Measurements from ENCODE around the gene TMUB1.

TMUB1 gene

DNA sequence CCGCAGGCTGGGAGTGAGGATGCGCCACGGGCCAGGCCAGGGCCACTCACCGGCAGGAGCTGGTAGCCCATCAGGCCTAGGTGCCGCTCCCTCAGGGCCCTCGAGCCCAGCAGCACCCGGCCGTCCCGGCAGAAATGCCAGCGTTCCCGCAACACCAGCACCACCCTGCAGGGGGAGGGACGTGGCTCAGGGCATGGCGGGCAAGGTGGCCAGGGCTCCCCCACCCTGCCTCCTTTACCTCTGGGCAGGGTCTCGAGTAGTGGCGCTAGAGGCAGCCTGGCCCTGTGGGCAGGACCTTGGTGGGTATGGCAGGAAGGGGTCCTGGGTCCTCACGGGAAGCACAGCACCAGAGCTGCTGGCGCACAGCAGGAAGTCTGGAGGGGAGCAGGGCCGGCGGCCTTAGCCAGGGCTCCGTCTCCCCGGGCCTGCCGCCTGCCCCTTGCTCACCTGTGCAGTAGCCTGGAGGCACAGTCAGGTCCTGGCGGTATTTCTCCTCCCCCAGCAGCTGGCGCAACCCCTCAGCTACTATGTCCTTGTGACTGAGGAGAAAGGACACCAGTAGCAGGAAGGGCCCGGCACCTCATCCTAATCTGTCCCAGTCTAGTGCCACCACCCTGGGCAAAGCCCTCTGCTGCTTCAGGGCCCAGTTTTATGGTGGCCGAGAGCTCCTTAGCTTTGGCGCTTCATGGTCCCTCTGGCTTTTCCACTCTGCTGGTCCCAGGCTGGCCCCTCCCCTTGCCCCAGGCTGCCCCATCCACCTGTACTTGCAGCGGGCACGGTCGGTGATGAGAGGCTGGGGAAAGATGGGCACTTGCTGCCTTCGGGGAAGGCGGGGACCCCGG is 6.2 kb downstream of the TMUB1 start:
- no peak overlapping the region for H3K4me3 ChIP-seq (ENCODE audit: low read depth, low read length)
- CTCF ChIA-PET, result interaction anchor here (0.9 to 2.6 kb wide), 9 partner anchors 8 to 59 kb away, joined by 3 to 12 read pairs (median 6); partner anchors contain the start of gene SLC4A2
- POLR2A ChIA-PET, result interaction anchor here (0.8 to 1.8 kb wide), 5 partner anchors 8 to 38 kb away, joined by 3 to 5 read pairs (median 4); no protein-coding TSS in a partner anchor
- no peak for DNase-seq (ENCODE audit: low read depth, low spot score)
- TF ChIP-seq, protein P1, sequence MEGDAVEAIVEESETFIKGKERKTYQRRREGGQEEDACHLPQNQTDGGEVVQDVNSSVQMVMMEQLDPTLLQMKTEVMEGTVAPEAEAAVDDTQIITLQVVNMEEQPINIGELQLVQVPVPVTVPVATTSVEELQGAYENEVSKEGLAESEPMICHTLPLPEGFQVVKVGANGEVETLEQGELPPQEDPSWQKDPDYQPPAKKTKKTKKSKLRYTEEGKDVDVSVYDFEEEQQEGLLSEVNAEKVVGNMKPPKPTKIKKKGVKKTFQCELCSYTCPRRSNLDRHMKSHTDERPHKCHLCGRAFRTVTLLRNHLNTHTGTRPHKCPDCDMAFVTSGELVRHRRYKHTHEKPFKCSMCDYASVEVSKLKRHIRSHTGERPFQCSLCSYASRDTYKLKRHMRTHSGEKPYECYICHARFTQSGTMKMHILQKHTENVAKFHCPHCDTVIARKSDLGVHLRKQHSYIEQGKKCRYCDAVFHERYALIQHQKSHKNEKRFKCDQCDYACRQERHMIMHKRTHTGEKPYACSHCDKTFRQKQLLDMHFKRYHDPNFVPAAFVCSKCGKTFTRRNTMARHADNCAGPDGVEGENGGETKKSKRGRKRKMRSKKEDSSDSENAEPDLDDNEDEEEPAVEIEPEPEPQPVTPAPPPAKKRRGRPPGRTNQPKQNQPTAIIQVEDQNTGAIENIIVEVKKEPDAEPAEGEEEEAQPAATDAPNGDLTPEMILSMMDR (IDR thresholded peaks at IDR 0.05; ENCODE audit: insufficient read depth, low read length, missing control alignments), result peak; percentile 49

- CTCF ChIA-PET, result interaction anchor here (1.2 to 2.6 kb wide), 6 partner anchors 8 to 35 kb away, joined by 4 to 11 read pairs (median 8); partner anchors contain the start of gene SLC4A2
- DNase-seq (ENCODE audit: low read depth, low spot score), result no peak
- no peak overlapping the region for H3K4me3 ChIP-seq (ENCODE audit: low read depth, low read length)
- POLR2A ChIA-PET, result interaction anchor here (0.9 to 1.8 kb wide), 5 partner anchors 8 to 36 kb away, joined by 3 to 6 read pairs (median 5); no protein-coding TSS in a partner anchor
- TF ChIP-seq, protein P1 (IDR thresholded peaks at IDR 0.05; ENCODE audit: insufficient read depth, low read length, missing control alignments), result no peak
Observed at GRCh38 chr7:151075978-151076426, 7.3 kb downstream of the TMUB1 start.

GRCh38 chr7:151075662-151075971 is 7.7 kb downstream of the TMUB1 start:
- CTCF ChIA-PET, result interaction anchor here (1.2 to 2.4 kb wide), 3 partner anchors 13 to 32 kb away, joined by 6 to 11 read pairs (median 6); partner anchors contain the start of gene SLC4A2
- DNase-seq (ENCODE audit: low read depth, low spot score), result no peak
- H3K4me3 ChIP-seq (ENCODE audit: low read depth, low read length), result no peak overlapping the region
- TF ChIP-seq, protein P1 (IDR thresholded peaks at IDR 0.05; ENCODE audit: insufficient read depth, low read length, missing control alignments), result no peak
- POLR2A ChIA-PET, result interaction anchor here (0.9 to 1.8 kb wide), 4 partner anchors 7 to 36 kb away, joined by 3 to 6 read pairs (median 5); no protein-coding TSS in a partner anchor

GRCh38 chr7:151074817-151075661 is 8.3 kb downstream of the TMUB1 start:
- TF ChIP-seq, protein P1 (IDR thresholded peaks at IDR 0.05; ENCODE audit: insufficient read depth, low read length, missing control alignments), result no peak
- CTCF ChIA-PET, result interaction anchor here (1.4 kb wide), 1 partner anchor 10 kb away, joined by 3 read pairs; no protein-coding TSS in a partner anchor
- no peak overlapping the region for H3K4me3 ChIP-seq (ENCODE audit: low read depth, low read length)
- no peak for DNase-seq (ENCODE audit: low read depth, low spot score)
- POLR2A ChIA-PET, result no interaction called here

DNA sequence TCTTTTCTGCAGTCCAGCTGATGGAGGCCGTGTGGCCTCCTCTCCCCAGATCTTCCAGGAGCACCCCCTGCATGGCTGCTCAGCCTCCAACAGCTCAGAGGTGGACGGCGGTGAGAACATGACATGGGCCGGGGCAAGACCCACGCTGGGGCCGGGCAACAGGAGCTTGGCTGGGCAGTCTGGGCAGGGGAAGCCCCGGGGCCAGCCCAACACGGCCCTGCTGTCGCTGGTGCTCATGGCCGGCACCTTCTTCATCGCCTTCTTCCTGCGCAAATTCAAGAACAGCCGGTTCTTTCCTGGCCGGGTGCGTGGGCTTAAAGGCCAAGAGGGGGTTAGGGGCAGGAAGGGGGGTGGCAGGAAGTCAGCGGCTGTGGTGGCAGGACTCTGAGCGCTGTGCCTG is 9.3 kb downstream of the TMUB1 start:
- no peak for DNase-seq (ENCODE audit: low read depth, low spot score)
- ChIA-PET POLR2A (no interaction called here), CTCF (interaction anchor here (1.0 to 1.4 kb wide), 3 partner anchors 11 to 37 kb away, joined by 3 to 4 read pairs (median 3); no protein-coding TSS in a partner anchor)
- TF ChIP-seq, protein P1 (IDR thresholded peaks at IDR 0.05; ENCODE audit: insufficient read depth, low read length, missing control alignments), result no peak
- H3K4me3 ChIP-seq (ENCODE audit: low read depth, low read length), result no peak overlapping the region

Data from AG04449 (cell line).